Activated CD4-positive, alpha-beta memory T cell treated with anti-CD3 and anti-CD28 coated beads, Interleukin-2, amount 10 ng/mL, durations not matched to agents 7 days and 5 days (primary cell): ENCODE results near the gene GPR35. TPM values are rescaled to one million over a fixed set of nuclear protein-coding genes. Genes with fewer than 3 reads are reported as not detected.
A peak's percentile ranks its signal among the peaks of the same experiment; 100 is the strongest.

ENCODE experiments used
- CTCF ChIA-PET: fragments of 350-600 bp; sonication (Branson Sonifier 250); formaldehyde crosslinking; loops from one replicate; lab custom pipeline; 2021; ENCODE audit warnings: antibody characterized with exemption, inconsistent platforms; lab: Charles Lee
- POLR2A ChIA-PET: fragments of 350-600 bp; sonication (Branson Sonifier 250); formaldehyde crosslinking; loops from one replicate; lab custom pipeline; 2021; ENCODE audit warnings: antibody characterized with exemption; lab: Charles Lee
- DNase-seq: peaks from one replicate; pipeline ENCODE4 v3.0.0-alpha.2; 2020
- H3K27ac Mint-ChIP-seq: one replicate; pipeline ENCODE4 v1.8.0; 2021; ENCODE audit warnings: mild to moderate bottlenecking, mixed read lengths
- H3K27me3 Mint-ChIP-seq: one replicate; pipeline ENCODE4 v1.8.0; 2021; ENCODE audit warnings: mixed read lengths
- H3K36me3 Mint-ChIP-seq: one replicate; pipeline ENCODE4 v1.8.0; 2021; ENCODE audit warnings: low read depth, mixed read lengths
- H3K4me1 Mint-ChIP-seq: one replicate; pipeline ENCODE4 v1.8.0; 2021; ENCODE audit warnings: mixed read lengths
- H3K4me3 Mint-ChIP-seq: one replicate; pipeline ENCODE4 v1.8.0; 2021; ENCODE audit warnings: mild to moderate bottlenecking, mixed read lengths
- H3K9me3 Mint-ChIP-seq: one replicate; pipeline ENCODE4 v1.8.0; 2021; ENCODE audit warnings: mixed read lengths
- total RNA-seq, 2 experiments: library from RNA; stranded (reverse); gene quantifications; one replicate each; pipeline ENCODE4 v1.2.3, GENCODE V29; 2021

The GPR35 gene
- total RNA-seq, 2 experiments from 2014 or later = 5.2 to 5.7 TPM

DNA sequence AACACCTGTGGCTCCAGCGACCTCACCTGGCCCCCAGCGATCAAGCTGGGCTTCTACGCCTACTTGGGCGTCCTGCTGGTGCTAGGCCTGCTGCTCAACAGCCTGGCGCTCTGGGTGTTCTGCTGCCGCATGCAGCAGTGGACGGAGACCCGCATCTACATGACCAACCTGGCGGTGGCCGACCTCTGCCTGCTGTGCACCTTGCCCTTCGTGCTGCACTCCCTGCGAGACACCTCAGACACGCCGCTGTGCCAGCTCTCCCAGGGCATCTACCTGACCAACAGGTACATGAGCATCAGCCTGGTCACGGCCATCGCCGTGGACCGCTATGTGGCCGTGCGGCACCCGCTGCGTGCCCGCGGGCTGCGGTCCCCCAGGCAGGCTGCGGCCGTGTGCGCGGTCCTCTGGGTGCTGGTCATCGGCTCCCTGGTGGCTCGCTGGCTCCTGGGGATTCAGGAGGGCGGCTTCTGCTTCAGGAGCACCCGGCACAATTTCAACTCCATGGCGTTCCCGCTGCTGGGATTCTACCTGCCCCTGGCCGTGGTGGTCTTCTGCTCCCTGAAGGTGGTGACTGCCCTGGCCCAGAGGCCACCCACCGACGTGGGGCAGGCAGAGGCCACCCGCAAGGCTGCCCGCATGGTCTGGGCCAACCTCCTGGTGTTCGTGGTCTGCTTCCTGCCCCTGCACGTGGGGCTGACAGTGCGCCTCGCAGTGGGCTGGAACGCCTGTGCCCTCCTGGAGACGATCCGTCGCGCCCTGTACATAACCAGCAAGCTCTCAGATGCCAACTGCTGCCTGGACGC is 4.9 kb downstream of the GPR35 start:
- H3K36me3 Mint-ChIP-seq = peaks cover 8% of the 10 kb centered on the region
- no peak overlapping the region for H3K4me3 Mint-ChIP-seq
- DNase-seq = no peak
- no peaks in the 10 kb centered on the region for H3K27me3 Mint-ChIP-seq
- peaks cover 16% of the 10 kb centered on the region for H3K4me1 Mint-ChIP-seq
- ChIA-PET POLR2A (interaction anchor here (1.2 to 2.2 kb wide), 2 partner anchors 15 to 43 kb away, joined by 3 to 12 read pairs; partner anchors contain the start of gene CAPN10), CTCF (no interaction called here)
- peaks cover 18% of the 10 kb centered on the region for H3K9me3 Mint-ChIP-seq
- H3K27ac Mint-ChIP-seq = no peak overlapping the region

DNA sequence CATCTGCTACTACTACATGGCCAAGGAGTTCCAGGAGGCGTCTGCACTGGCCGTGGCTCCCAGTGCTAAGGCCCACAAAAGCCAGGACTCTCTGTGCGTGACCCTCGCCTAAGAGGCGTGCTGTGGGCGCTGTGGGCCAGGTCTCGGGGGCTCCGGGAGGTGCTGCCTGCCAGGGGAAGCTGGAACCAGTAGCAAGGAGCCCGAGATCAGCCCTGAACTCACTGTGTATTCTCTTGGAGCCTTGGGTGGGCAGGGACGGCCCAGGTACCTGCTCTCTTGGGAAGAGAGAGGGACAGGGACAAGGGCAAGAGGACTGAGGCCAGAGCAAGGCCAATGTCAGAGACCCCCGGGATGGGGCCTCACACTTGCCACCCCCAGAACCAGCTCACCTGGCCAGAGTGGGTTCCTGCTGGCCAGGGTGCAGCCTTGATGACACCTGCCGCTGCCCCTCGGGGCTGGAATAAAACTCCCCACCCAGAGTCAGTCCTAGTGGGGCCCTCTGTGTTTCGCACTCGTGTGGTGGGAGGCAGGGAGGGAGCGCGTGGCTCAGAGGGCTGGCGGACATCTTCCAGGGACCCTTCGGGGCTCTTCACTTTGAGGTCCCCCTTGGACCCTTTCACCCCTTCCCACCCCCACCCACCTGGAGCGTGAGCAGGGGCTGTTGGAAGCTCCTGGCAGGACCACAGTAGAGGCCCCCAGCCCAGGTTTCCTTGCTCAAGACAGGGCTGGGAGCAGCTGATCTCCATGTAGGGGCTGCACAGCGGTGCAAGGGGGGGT is 5.7 kb downstream of the GPR35 start:
- no peak overlapping the region for H3K27ac Mint-ChIP-seq
- H3K27me3 Mint-ChIP-seq = no peaks in the 10 kb centered on the region
- peaks cover 18% of the 10 kb centered on the region for H3K9me3 Mint-ChIP-seq
- DNase-seq = no peak
- ChIA-PET POLR2A (no interaction called here), CTCF (no interaction called here)
- H3K4me1 Mint-ChIP-seq = peaks cover 12% of the 10 kb centered on the region
- H3K36me3 Mint-ChIP-seq = peaks cover 8% of the 10 kb centered on the region
- H3K4me3 Mint-ChIP-seq = no peak overlapping the region

DNA sequence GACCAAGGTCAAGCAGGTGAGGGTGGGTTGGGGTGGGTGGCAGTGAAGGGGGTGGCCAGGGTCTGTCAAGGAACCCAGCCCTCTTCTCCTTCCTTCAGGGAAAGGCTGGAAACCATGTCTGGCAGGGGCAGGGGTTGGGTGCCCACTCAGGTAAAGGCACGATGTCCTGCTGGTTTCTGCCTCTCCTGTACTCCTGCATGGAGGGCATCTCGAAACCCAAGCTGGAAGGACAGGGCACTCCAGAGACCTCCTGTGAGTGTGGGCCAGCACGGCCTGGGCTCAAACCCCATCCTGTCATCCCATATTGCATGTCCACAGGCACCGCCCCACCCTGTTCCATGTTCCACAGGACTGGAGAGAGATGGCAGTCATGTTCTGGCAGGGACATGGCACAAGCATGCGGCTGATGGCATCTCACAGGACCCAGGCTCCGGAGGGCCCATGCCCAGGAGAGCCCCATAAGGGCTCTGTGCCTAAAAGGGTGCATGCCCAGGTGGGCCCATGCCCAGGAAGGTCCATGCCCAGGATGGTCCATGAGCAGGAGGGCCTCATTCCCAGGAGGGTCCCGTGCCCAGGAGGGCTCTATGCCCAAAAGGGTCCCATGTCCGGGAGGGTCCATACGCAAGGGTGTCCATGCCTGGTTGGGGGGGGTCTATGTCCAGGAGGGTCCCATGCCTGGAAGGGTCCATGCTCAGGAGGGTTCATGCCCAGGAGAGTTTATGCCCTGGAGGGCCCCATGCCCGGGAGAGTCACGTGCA is 6.4 kb downstream of the GPR35 start:
- ChIA-PET POLR2A (no interaction called here), CTCF (no interaction called here)
- Mint-ChIP-seq H3K4me1 (peaks cover 7% of the 10 kb centered on the region), H3K4me3 (no peak overlapping the region), H3K36me3 (peaks cover 8% of the 10 kb centered on the region), H3K27me3 (no peaks in the 10 kb centered on the region), H3K27ac (no peak overlapping the region), H3K9me3 (peaks cover 18% of the 10 kb centered on the region)
- DNase-seq = no peak

DNA sequence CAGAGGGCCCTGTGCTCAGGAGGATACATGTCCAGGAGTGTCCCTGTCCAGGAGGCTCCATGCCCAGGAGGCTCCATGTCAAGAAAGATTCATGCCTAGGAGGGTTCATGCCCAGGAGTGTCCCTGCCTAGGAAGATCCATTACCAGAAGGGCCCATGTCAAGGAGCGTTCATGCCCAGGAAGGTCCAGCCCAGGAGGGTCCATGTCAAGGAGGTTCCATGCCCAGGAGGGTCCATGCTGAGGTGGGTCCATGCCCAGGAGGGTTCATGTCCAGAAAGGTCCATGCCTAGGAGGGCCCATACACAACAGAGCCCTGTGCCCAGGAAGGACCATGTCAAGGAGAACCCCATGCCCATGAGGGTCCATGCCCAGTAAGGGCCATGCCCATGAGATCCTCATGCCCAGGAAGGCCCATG is 7.0 kb downstream of the GPR35 start:
- CTCF ChIA-PET = no interaction called here
- POLR2A ChIA-PET = no interaction called here
- Mint-ChIP-seq H3K9me3 (peaks cover 18% of the 10 kb centered on the region), H3K27ac (no peak overlapping the region), H3K36me3 (peaks cover 8% of the 10 kb centered on the region), H3K27me3 (no peaks in the 10 kb centered on the region), H3K4me3 (no peak overlapping the region), H3K4me1 (peaks cover under 1% of the 10 kb centered on the region)
- no peak for DNase-seq

DNA sequence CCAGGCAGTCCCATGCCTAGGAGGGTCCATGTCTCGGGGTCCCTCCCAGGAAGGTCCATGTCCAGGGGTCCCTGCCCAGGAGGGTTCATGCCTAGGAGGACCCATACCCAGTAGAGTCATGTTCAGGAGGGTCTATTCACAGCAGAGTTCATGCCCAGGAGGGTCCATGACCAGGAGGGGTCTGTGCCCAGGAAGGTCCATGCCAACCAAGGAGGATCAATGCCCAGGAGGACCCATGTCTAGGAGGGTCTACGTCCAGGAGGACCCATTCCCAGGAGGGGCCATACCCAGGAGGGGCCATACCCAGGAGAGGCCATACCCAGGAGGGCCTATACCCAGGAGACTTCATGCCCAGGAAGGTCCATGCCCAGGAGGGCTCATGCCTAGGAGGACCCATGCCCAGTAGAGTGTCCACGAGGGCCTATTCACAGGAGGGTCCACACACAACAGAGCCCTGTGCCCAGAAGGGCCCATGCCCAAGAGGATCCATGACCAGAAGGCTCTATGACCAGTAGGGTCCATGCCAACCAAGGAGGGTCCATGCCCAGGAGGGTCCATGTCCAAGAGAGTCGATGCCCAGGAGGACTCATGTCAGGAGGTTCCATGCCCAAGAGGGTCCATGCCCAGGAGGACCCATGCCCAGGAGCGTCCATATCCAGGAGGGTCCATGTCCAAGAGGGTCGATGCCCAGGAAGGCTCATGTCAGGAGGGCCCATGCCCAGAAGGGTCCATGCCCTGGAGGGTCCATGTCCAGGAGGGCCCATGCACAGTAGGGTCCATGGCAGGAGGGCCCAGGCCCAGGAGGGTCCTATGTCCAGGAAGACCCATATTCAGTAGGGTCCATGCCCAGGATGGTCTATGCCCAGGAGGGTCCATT is 10.1 kb downstream of the GPR35 start:
- no peaks in the 10 kb centered on the region for H3K4me1 Mint-ChIP-seq
- peaks cover 5% of the 10 kb centered on the region for H3K27me3 Mint-ChIP-seq
- H3K27ac Mint-ChIP-seq = no peak overlapping the region
- no peak overlapping the region for H3K4me3 Mint-ChIP-seq
- H3K36me3 Mint-ChIP-seq = peaks cover 8% of the 10 kb centered on the region
- no peak for DNase-seq
- ChIA-PET POLR2A (no interaction called here), CTCF (no interaction called here)
- H3K9me3 Mint-ChIP-seq = peaks cover 21% of the 10 kb centered on the region

DNA sequence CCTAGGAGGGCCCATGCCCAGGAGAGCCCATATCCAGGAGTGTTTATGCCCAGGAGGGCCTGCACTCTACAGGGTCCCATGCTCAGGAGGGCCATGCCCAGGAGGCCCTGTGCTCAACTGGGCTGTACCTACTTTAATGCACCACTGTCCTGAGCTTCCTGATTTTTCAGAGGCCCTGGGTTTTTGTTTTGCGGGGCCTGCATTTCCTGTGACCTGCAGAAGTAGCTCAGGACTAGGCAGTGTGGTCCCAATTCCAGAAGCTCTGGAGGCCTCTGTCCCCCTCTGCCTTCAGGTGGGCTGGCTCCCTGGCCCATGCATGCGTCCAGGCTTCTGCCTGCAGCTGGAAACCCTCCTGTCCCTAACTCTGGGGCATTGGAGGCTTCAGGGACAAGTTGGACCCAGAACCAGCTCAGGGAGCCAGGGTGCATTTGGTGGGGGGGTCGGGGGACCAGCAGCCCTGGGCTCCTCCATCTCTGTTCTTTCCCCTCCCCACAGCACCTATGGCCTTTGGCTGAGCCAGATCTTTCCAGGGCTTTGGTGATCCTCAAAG is 10.8 kb downstream of the GPR35 start:
- Mint-ChIP-seq H3K9me3 (peaks cover 21% of the 10 kb centered on the region), H3K27me3 (peaks cover 5% of the 10 kb centered on the region), H3K36me3 (peaks cover 8% of the 10 kb centered on the region), H3K4me1 (no peaks in the 10 kb centered on the region), H3K27ac (no peak overlapping the region), H3K4me3 (no peak overlapping the region)
- no peak for DNase-seq
- CTCF ChIA-PET = no interaction called here
- POLR2A ChIA-PET = no interaction called here

DNA sequence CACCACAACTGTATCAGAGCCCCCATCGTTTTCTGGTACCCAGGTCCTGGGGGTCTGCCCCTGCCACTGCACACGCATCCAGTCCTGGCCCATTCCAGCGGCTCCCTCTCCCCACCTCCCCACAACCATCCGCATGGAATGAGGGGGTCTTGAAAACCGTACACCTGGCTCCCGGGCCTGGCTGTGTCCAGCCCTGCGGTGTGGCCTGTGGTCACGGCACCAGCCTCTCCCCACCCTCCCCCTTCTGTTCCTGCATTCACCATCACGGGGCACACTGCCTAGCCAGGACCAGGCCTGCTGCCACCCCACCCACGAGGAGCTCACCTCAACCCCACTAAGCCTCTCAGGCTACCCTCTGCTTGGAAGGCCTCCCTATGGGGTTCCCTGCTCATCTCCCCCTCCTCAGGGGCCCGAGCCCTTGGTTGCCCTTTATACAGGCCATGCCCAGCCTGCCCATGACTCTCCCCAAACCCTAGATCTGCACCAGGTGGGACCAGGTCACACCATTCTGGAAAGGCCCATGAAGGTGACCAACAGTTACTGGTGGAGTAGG is 11.4 kb downstream of the GPR35 start:
- H3K27me3 Mint-ChIP-seq = peaks cover 5% of the 10 kb centered on the region
- peaks cover 8% of the 10 kb centered on the region for H3K36me3 Mint-ChIP-seq
- no peak for DNase-seq
- H3K9me3 Mint-ChIP-seq = peaks cover 21% of the 10 kb centered on the region
- ChIA-PET CTCF (no interaction called here), POLR2A (no interaction called here)
- no peaks in the 10 kb centered on the region for H3K4me1 Mint-ChIP-seq
- H3K4me3 Mint-ChIP-seq = no peak overlapping the region
- no peak overlapping the region for H3K27ac Mint-ChIP-seq

DNA sequence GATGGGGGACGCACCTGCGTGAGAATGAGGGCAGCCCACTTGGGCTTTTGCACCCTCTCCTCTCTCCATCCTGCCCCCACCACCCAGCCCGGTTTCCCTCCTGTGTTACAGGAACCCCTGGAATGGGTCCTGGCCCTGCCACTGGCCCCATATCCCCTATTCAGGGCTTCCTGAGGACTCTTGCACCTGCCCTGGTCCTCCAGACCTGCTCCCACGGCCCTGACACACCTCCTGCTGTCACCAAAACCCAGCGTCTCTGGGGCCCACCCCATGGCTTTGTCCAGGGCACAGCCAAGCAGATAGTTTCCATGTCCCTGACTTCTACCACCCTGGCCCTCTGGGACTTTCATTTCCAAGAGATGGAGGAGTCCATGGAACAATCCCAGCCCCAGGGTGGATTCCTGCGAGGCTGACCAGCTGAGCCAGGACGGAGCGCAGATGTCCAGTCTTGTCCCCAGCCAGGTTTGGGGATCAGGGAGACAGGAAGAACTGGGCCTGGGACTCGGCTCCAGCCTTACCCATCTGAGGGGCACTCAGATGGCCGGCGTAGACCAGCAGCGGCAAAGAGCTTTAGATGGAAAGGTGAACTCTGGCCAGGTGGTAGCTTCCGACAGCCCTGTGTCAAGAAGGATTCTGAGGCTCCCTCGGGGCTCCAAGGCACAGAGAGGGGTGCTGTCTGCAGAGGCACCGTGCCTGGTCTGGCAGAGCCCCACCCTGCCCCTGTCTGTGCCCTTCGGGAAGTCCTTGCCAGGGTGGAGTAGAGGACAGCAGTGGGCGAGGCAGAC is 12.0 kb downstream of the GPR35 start:
- peaks cover 19% of the 10 kb centered on the region for H3K9me3 Mint-ChIP-seq
- CTCF ChIA-PET = no interaction called here
- peak; percentile 12 for DNase-seq
- H3K4me1 Mint-ChIP-seq = no peaks in the 10 kb centered on the region
- H3K36me3 Mint-ChIP-seq = peaks cover 8% of the 10 kb centered on the region
- H3K4me3 Mint-ChIP-seq = no peak overlapping the region
- POLR2A ChIA-PET = no interaction called here
- H3K27me3 Mint-ChIP-seq = peaks cover 5% of the 10 kb centered on the region
- no peak overlapping the region for H3K27ac Mint-ChIP-seq

DNA sequence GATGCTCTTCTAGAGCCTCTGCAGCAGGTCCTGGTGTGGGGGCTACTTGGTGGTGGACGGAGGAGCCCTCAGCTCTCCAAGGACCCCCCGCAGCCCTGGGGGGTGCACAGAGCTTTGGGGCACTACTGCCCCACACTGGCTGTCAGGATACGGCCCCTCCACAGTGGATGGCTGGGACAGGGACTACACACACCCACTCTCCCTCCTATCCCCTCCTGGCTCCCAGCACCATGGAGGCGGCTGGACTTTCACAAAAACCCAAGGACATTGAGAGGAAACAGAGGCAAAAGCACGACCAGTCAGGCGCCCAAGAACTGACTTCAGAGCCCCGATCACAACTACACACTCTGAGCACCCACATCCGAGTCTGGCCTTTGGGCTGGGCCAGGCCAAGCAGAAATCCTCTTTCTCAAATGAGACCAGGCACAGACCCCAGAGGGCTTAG is 12.6 kb downstream of the GPR35 start:
- Mint-ChIP-seq H3K4me3 (no peak overlapping the region), H3K36me3 (peaks cover 7% of the 10 kb centered on the region), H3K4me1 (no peaks in the 10 kb centered on the region), H3K27ac (no peak overlapping the region), H3K9me3 (peaks cover 17% of the 10 kb centered on the region), H3K27me3 (peaks cover 5% of the 10 kb centered on the region)
- ChIA-PET CTCF (no interaction called here), POLR2A (no interaction called here)
- DNase-seq = peak; percentile 1

DNA sequence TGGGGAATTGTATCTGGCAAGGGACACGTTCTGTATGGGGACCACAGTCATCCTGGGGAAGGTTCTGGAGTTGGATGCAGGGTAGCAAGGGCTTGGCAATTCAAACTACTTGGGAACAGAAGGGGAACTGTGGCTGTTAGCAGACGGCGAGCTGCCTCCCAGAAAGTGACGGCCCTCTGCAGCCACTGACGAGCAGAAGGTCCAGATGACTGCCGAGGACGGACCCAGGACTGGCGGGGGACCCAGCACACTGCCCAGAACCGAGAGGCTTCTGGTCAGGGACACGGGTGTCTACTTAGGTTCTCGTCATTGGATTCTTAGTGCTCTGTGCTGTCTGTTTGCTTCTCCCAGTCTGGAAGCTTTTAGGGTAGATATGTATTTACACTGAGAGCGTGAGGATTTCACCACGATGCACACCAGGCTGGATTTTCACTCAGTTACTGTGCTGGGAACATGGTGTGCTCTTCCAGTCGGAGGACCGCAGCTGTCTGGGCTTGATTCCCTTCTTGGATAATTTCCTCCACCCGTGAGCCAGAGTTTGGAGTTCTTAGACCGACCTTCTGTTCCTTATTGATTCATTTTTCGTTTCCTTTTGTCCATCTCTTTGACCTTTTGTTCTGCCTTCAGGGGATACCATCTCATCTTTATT is 13.4 kb downstream of the GPR35 start:
- Mint-ChIP-seq H3K4me1 (no peaks in the 10 kb centered on the region), H3K4me3 (no peak overlapping the region), H3K9me3 (peaks cover 10% of the 10 kb centered on the region), H3K36me3 (peaks cover under 1% of the 10 kb centered on the region), H3K27ac (no peak overlapping the region), H3K27me3 (peaks cover 5% of the 10 kb centered on the region)
- no peak for DNase-seq
- POLR2A ChIA-PET = no interaction called here
- CTCF ChIA-PET = no interaction called here

DNA sequence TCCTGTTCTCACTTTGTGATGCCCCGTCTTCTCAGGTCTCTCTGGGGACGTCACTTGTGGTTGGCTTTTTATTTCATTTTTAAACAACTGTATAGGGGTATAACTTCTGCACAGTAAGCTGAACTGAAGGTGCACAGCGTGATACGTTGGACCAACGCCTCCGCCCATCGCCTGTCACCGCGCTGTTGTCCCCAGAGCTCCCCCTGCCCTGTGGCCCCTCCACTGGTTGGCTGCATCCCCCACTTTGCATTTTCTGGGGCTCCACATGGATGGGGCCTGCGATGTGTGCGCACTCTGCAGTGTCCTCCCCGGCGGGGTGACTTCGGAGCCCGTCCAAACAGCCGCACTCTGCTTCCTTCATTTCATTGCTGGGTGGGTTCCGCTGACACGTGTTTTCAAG is 14.3 kb downstream of the GPR35 start:
- CTCF ChIA-PET = no interaction called here
- Mint-ChIP-seq H3K27me3 (peaks cover 5% of the 10 kb centered on the region), H3K4me3 (no peak overlapping the region), H3K36me3 (no peaks in the 10 kb centered on the region), H3K4me1 (no peaks in the 10 kb centered on the region), H3K27ac (no peak overlapping the region), H3K9me3 (peaks cover 7% of the 10 kb centered on the region)
- POLR2A ChIA-PET = no interaction called here
- DNase-seq = peak; percentile 10
